DOHH2 (cell line): ENCODE results near the gene HYAL1.

Experiments used
- H3F3A ChIP-seq: fragments of 200-600 bp; sonication (generic), shearing (Covaris generic); 2 replicates; pipeline ENCODE4 v1.6.0; 2016; ENCODE audit warnings: antibody characterized with exemption, mild to moderate bottlenecking; ENCODE audit not compliant: control insufficient read depth, insufficient read depth
- H3K27ac ChIP-seq: fragments of 200-600 bp; sonication (generic); 2 replicates; pipeline ENCODE4 v1.5.1; 2014; ENCODE audit warnings: low read depth, mild to moderate bottlenecking, low read length, moderate library complexity
- H3K27me3 ChIP-seq: fragments of 200-600 bp; sonication (generic); 2 replicates; pipeline ENCODE4 v1.6.1; 2014; ENCODE audit warnings: mild to moderate bottlenecking, low read length, mixed read lengths; ENCODE audit not compliant: control insufficient read depth
- H3K36me3 ChIP-seq: fragments of 200-600 bp; sonication (generic); 2 replicates; pipeline ENCODE4 v1.6.1; 2014; ENCODE audit warnings: mild to moderate bottlenecking, low read length, moderate library complexity, mixed read lengths; ENCODE audit not compliant: control insufficient read depth
- H3K4me1 ChIP-seq: fragments of 200-600 bp; sonication (generic); 2 replicates; pipeline ENCODE4 v1.6.1; 2014; ENCODE audit warnings: mild to moderate bottlenecking, low read length, mixed read lengths; ENCODE audit not compliant: control insufficient read depth
- H3K4me2 ChIP-seq: fragments of 200-600 bp; sonication (generic); 2 replicates; pipeline ENCODE4 v1.6.0; 2014; ENCODE audit warnings: mild to moderate bottlenecking, low read length, moderate library complexity
- H3K4me3 ChIP-seq: fragments of 200-600 bp; sonication (generic); 2 replicates; pipeline ENCODE4 v1.5.1; 2014; ENCODE audit warnings: mild to moderate bottlenecking, low read length, mixed read lengths
- H3K79me2 ChIP-seq: fragments of 200-600 bp; sonication (generic); 2 replicates; pipeline ENCODE4 v1.6.1; 2014; ENCODE audit warnings: mild to moderate bottlenecking, low read length, mixed read lengths; ENCODE audit not compliant: control insufficient read depth
- H3K9me2 ChIP-seq: fragments of 200-600 bp; sonication (generic); replicated peaks from 2 replicates; pipeline ENCODE4 v1.6.1; 2014; ENCODE audit warnings: mild to moderate bottlenecking, low read length, mixed read lengths; ENCODE audit not compliant: control insufficient read depth
- H3K9me3 ChIP-seq: fragments of 200-600 bp; sonication (generic); 2 replicates; pipeline ENCODE4 v1.6.1; 2014; ENCODE audit warnings: antibody characterized with exemption, low read length, mixed read lengths; ENCODE audit not compliant: control insufficient read depth, insufficient read depth
- H4K20me1 ChIP-seq: fragments of 200-600 bp; sonication (generic); 2 replicates; pipeline ENCODE4 v1.6.0; 2014; ENCODE audit warnings: low read depth, mild to moderate bottlenecking, antibody characterized with exemption, low read length, moderate library complexity; ENCODE audit not compliant: control insufficient read depth, insufficient read depth
- CTCF ChIP-seq: fragments of 200-600 bp; sonication (generic); IDR thresholded peaks from one replicate; pipeline ENCODE4 v1.5.1; 2014; ENCODE audit warnings: antibody characterized with exemption, mild to moderate bottlenecking, low read depth, low read length; ENCODE audit not compliant: poor library complexity, severe bottlenecking
- EZH2phosphoT487 ChIP-seq: fragments of 200-600 bp; sonication (generic); IDR thresholded peaks from 2 replicates; pipeline ENCODE4 v1.6.1; 2017; ENCODE audit warnings: borderline replicate concordance, mild to moderate bottlenecking, antibody characterized with exemption, low read length, moderate library complexity, mixed read lengths

HYAL1 gene

DNA sequence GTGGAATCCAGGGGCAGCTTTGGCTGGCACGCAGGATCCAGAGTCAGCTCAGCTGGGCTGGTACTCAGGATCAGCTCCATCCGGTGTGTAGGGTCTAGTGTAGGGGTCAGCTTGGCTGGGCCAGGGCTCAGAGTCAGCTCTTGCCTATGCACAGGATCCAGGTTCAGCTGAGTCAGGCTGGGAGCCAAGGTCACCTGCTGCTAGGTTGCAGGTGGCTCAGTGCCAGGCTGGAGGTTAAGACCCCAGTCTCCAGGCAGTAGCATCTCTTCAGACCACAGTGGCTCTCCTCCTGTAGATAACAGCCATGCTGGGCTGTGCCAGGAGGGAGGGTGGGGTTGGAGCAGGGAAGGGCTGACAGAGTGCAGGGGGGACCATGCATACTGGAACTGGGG, 6.0 kb downstream of the HYAL1 start:
- no peaks in the 10 kb centered on the region for H3K9me2 ChIP-seq
- peaks cover 27% of the 10 kb centered on the region for H3K4me1 ChIP-seq
- peaks cover 4% of the 10 kb centered on the region; the same call in 1 of the 2 replicates for H3F3A ChIP-seq
- no peaks in the 10 kb centered on the region for H3K36me3 ChIP-seq
- TF ChIP-seq EZH2phosphoT487, result no peak
- TF ChIP-seq CTCF, result no peak
- H3K4me2 ChIP-seq, result no peak overlapping the region
- 0 out of 2 replicates have a peak, but pooled peaks cover 3% of the 10 kb centered on the region for H3K79me2 ChIP-seq
- no peak overlapping the region for H3K4me3 ChIP-seq
- H3K27ac ChIP-seq, result no peak overlapping the region
- no peaks in the 10 kb centered on the region for H3K9me3 ChIP-seq
- no peaks in the 10 kb centered on the region for H3K27me3 ChIP-seq
- H4K20me1 ChIP-seq, result no peaks in the 10 kb centered on the region

- Histone ChIP-seq H3K4me3 (no peak overlapping the region), H3K9me2 (no peaks in the 10 kb centered on the region), H3K79me2 (peaks cover 7% of the 10 kb centered on the region), H3K36me3 (peaks cover 3% of the 10 kb centered on the region), H3K27ac (no peak overlapping the region), H3K27me3 (no peaks in the 10 kb centered on the region), H3K4me1 (peaks cover 27% of the 10 kb centered on the region), H4K20me1 (no peaks in the 10 kb centered on the region), H3F3A (peaks cover 4% of the 10 kb centered on the region; the same call in 1 of the 2 replicates), H3K4me2 (no peak overlapping the region), H3K9me3 (no peaks in the 10 kb centered on the region)
- TF ChIP-seq CTCF (no peak), EZH2phosphoT487 (no peak)
Observed at GRCh38 chr3:50296721-50297383, 6.5 kb downstream of the HYAL1 start.

DNA sequence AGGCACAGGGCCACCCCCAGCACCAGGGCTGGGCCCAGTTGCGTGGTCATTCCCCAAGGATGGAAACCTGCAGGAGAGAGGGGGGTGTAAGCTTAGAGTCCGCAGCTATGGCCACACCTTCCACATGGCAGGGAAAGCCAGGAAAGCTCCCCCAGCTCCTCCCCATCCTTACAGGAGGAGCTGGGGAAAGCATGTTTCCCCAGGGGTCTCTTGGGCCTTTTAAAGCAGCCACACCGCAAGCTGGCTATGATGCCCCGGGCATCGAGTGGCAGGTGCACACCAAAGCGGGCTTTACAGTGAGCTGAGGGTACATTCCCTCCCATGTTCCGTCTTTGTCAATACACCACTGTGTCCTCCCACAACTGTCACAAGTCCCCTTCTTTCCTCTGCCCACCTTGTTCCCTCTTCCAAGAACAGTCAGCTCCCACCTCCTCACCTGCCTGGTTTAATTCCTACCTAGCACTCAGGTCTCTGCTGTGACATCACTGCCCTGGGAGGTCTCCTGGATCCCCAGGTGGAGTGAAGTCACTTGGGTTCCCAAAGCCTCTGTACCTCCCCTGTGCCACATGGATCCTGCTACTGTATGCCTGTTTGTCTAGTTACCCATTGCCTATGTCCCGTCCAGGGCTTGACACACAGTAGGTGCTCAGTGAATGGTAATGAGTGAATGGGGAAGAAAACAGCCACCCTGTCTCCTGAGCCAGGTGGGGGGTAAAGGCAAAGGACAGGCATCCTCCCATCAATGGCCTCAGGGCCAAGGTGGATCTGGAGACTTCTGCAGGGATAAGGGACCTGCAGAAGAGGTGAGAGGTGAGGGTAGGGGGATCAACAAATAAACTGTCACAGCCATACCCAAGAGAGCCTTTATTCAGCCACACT, 7.6 kb downstream of the HYAL1 start:
- TF ChIP-seq EZH2phosphoT487 (no peak), CTCF (no peak)
- no peak overlapping the region for H3K27ac ChIP-seq
- H3K4me1 ChIP-seq, result peaks cover 29% of the 10 kb centered on the region
- no peaks in the 10 kb centered on the region for H3K9me2 ChIP-seq
- H3K79me2 ChIP-seq, result peaks cover 17% of the 10 kb centered on the region
- H3K27me3 ChIP-seq, result no peaks in the 10 kb centered on the region
- H3F3A ChIP-seq, result peaks cover 4% of the 10 kb centered on the region; the same call in 1 of the 2 replicates
- H3K36me3 ChIP-seq, result peaks cover 8% of the 10 kb centered on the region
- no peaks in the 10 kb centered on the region for H3K9me3 ChIP-seq
- no peak overlapping the region for H3K4me2 ChIP-seq
- no peak overlapping the region for H3K4me3 ChIP-seq
- no peaks in the 10 kb centered on the region for H4K20me1 ChIP-seq
